Neural cell (in vitro differentiated cells): ENCODE measurements around the gene RDH13. TPM values are rescaled to one million over a fixed set of nuclear protein-coding genes. Genes with fewer than 3 reads are reported as not detected.
"Not testable (repeated sequence)": the region's sequence is repeated elsewhere in the genome, so short reads cannot be mapped to it uniquely, and the experiment has no call there.

Source experiments
- H2AFZ ChIP-seq: fragments of 200-600, 300-800 bp; sonication (generic), shearing (Covaris generic); 2 replicates; pipeline ENCODE4 v1.6.0; 2014; ENCODE audit warnings: low read depth, mild to moderate bottlenecking, antibody characterized with exemption, low read length, moderate library complexity
- H3F3A ChIP-seq: fragments of 200-600 bp; shearing (Covaris generic); 2 replicates; pipeline ENCODE4 v1.6.1; 2016; ENCODE audit warnings: mild to moderate bottlenecking, moderate library complexity, mixed read lengths, antibody characterized with exemption, low read length; ENCODE audit not compliant: insufficient read depth, poor library complexity, severe bottlenecking
- H3K27ac ChIP-seq: fragments of 200-600, 300-800 bp; sonication (generic), shearing (Covaris generic); 2 replicates; pipeline ENCODE4 v1.5.1; 2014; ENCODE audit warnings: mild to moderate bottlenecking, low read length, moderate library complexity
- H3K27me3 ChIP-seq: fragments of 300-800, 200-600 bp; sonication (generic), shearing (Covaris generic); 2 replicates; pipeline ENCODE4 v1.6.0; 2014; ENCODE audit warnings: mild to moderate bottlenecking, low read depth, low read length, moderate library complexity; ENCODE audit not compliant: insufficient read depth
- H3K36me3 ChIP-seq: fragments of 300-800, 200-600 bp; sonication (generic), shearing (Covaris generic); 2 replicates; pipeline ENCODE4 v1.5.1; 2014; ENCODE audit warnings: mild to moderate bottlenecking, antibody characterized with exemption, low read length, moderate library complexity; ENCODE audit not compliant: insufficient read depth
- H3K4me2 ChIP-seq: fragments of 300-800, 200-600 bp; sonication (generic), shearing (Covaris generic); 2 replicates; pipeline ENCODE4 v1.6.0; 2014; ENCODE audit warnings: mild to moderate bottlenecking, low read length
- H3K4me3 ChIP-seq: fragments of 300-800, 200-600 bp; sonication (generic), shearing (Covaris generic); 2 replicates; pipeline ENCODE4 v1.5.1; 2014; ENCODE audit warnings: mild to moderate bottlenecking, low read length, moderate library complexity
- H3K79me2 ChIP-seq: fragments of 200-600 bp; shearing (Covaris generic); replicated peaks from 2 replicates; pipeline ENCODE4 v1.6.0; 2014; ENCODE audit warnings: mild to moderate bottlenecking, low read length, moderate library complexity; ENCODE audit not compliant: insufficient read depth
- H3K9ac ChIP-seq: fragments of 300-800, 200-600 bp; sonication (generic), shearing (Covaris generic); 2 replicates; pipeline ENCODE4 v1.6.1; 2016; ENCODE audit warnings: mild to moderate bottlenecking, low read length, mixed read lengths
- H3K9me2 ChIP-seq: fragments of 200-600 bp; shearing (Covaris generic); 2 replicates; pipeline ENCODE4 v1.6.1; 2016; ENCODE audit warnings: mild to moderate bottlenecking, low read length, mixed read lengths; ENCODE audit not compliant: insufficient read depth
- H3K9me3 ChIP-seq: fragments of 200-600, 300-800 bp; sonication (generic), shearing (Covaris generic); 2 replicates; pipeline ENCODE4 v1.6.1; 2016; ENCODE audit warnings: mild to moderate bottlenecking, mixed run types, low read length, moderate library complexity, mixed read lengths
- H4K20me1 ChIP-seq: fragments of 200-600 bp; shearing (Covaris generic); 2 replicates; pipeline ENCODE4 v1.6.1; 2016; ENCODE audit warnings: mild to moderate bottlenecking, mixed run types; ENCODE audit not compliant: insufficient read depth
- CTCF ChIP-seq: fragments of 450-650 bp; IDR thresholded peaks from 2 replicates; pipeline ENCODE4 v1.5.1; 2014; ENCODE audit warnings: antibody characterized with exemption, mild to moderate bottlenecking, moderate library complexity; ENCODE audit not compliant: poor library complexity, severe bottlenecking
- EP300 ChIP-seq: fragments of 450-650 bp; conservative IDR thresholded peaks from 2 replicates; pipeline ENCODE4 v1.6.1; 2014; ENCODE audit warnings: antibody characterized with exemption, mild to moderate bottlenecking, moderate library complexity; ENCODE audit not compliant: poor library complexity, severe bottlenecking
- EZH2 ChIP-seq: fragments of 200-600, 300-800 bp; shearing (Covaris generic), sonication (generic); IDR thresholded peaks from 2 replicates; pipeline ENCODE4 v1.6.1; 2014; ENCODE audit warnings: antibody characterized with exemption, low read length, borderline replicate concordance, mild to moderate bottlenecking; ENCODE audit not compliant: insufficient read depth, poor library complexity, severe bottlenecking
- MXI1 ChIP-seq: fragments of 450-650 bp; conservative IDR thresholded peaks from 2 replicates; pipeline ENCODE4 v1.6.1; 2014; ENCODE audit warnings: antibody characterized with exemption, mild to moderate bottlenecking; ENCODE audit not compliant: poor library complexity, severe bottlenecking
- POLR2AphosphoS5 ChIP-seq: IDR thresholded peaks from 2 replicates; pipeline ENCODE4 v1.6.1; 2012
- RAD21 ChIP-seq: fragments of 450-650 bp; conservative IDR thresholded peaks from 2 replicates; pipeline ENCODE4 v1.6.1; 2014; ENCODE audit warnings: antibody characterized with exemption, mild to moderate bottlenecking, moderate library complexity
- REST ChIP-seq: IDR thresholded peaks from 2 replicates; pipeline ENCODE4 v1.6.1; 2012; ENCODE audit warnings: borderline replicate concordance
- SMC3 ChIP-seq: fragments of 450-650 bp; conservative IDR thresholded peaks from 2 replicates; pipeline ENCODE4 v1.6.1; 2014; ENCODE audit warnings: antibody characterized with exemption, mild to moderate bottlenecking, moderate library complexity; ENCODE audit not compliant: poor library complexity
- TAF1 ChIP-seq: IDR thresholded peaks from 2 replicates; pipeline ENCODE4 v1.6.1; 2012; ENCODE audit warnings: low read depth
- polyA plus RNA-seq: library from polyadenylated mRNA; depleted of rRNA; stranded (reverse); fragments of >200 nt; gene quantifications from 2 replicates; pipeline ENCODE4 v1.2.3, GENCODE V29; 2014

RDH13 gene
- polyA plus RNA-seq, 1 donor from 2014 or later = 9.8 TPM

- Histone ChIP-seq H3K9ac (no peak overlapping the region), H3F3A (no peaks in the 10 kb centered on the region), H3K9me2 (no peaks in the 10 kb centered on the region), H3K9me3 (no peaks in the 10 kb centered on the region), H3K27ac (no peak overlapping the region), H4K20me1 (no peaks in the 10 kb centered on the region), H3K36me3 (no peaks in the 10 kb centered on the region), H3K79me2 (no peaks in the 10 kb centered on the region), H3K4me3 (no peak overlapping the region), H2AFZ (no peak overlapping the region), H3K4me2 (no peak overlapping the region), H3K27me3 (no peaks in the 10 kb centered on the region)
- TF ChIP-seq POLR2AphosphoS5 = no peak
- TF ChIP-seq MXI1 = no peak
- TF ChIP-seq EZH2 = no peak
- no peak for TF ChIP-seq SMC3
- no peak for TF ChIP-seq REST
- TF ChIP-seq EP300 = no peak
- no peak for TF ChIP-seq TAF1
- no peak for TF ChIP-seq RAD21
- no peak for TF ChIP-seq CTCF
Observed at GRCh38 chr19:55012306-55012705, 50.6 kb downstream of the RDH13 start.

GRCh38 chr19:55010561-55010960 lies 52.4 kb downstream of the RDH13 start:
- H2AFZ ChIP-seq, H3K27ac ChIP-seq, H3K4me3 ChIP-seq, H3K4me2 ChIP-seq, H4K20me1 ChIP-seq, H3F3A ChIP-seq, H3K36me3 ChIP-seq, H3K9ac ChIP-seq, H3K79me2 ChIP-seq, H3K9me3 ChIP-seq, H3K9me2 ChIP-seq, H3K27me3 ChIP-seq: not testable (repeated sequence)

- H3K27ac ChIP-seq, H3K4me3 ChIP-seq, H3K9me3 ChIP-seq, H3K9ac ChIP-seq, H4K20me1 ChIP-seq, H3K36me3 ChIP-seq, H2AFZ ChIP-seq, H3K27me3 ChIP-seq, H3K4me2 ChIP-seq, H3K79me2 ChIP-seq, H3K9me2 ChIP-seq, H3F3A ChIP-seq: not testable (repeated sequence)
Observed at GRCh38 chr19:55008781-55009180, 54.2 kb downstream of the RDH13 start.

GRCh38 chr19:55008189-55008588 lies 54.8 kb downstream of the RDH13 start:
- not testable (repeated sequence) for H3K9ac ChIP-seq

GRCh38 chr19:55007537-55007936 lies 55.4 kb downstream of the RDH13 start:
- peak overlapping the region; percentile 65 for H3K4me3 ChIP-seq
- not testable (repeated sequence) for H3K9me2 ChIP-seq, H3K9ac ChIP-seq

More at GRCh38 chr19:55008189-55008588, 54.8 kb downstream of the RDH13 start:
- not testable (repeated sequence) for H3K27ac ChIP-seq, H3K36me3 ChIP-seq, H3K4me2 ChIP-seq, H4K20me1 ChIP-seq, H3K4me3 ChIP-seq, H3K27me3 ChIP-seq, H2AFZ ChIP-seq, H3K79me2 ChIP-seq, H3K9me2 ChIP-seq, H3K9me3 ChIP-seq, H3F3A ChIP-seq

More at GRCh38 chr19:55007537-55007936, 55.4 kb downstream of the RDH13 start:
- H3K4me2 ChIP-seq, H2AFZ ChIP-seq, H3K79me2 ChIP-seq, H3K9me3 ChIP-seq, H3K36me3 ChIP-seq, H3K27me3 ChIP-seq, H3K27ac ChIP-seq, H4K20me1 ChIP-seq, H3F3A ChIP-seq: not testable (repeated sequence)
